Measurements from ENCODE around the gene IL34. TPM values are rescaled to one million over a fixed set of nuclear protein-coding genes. Genes with fewer than 3 reads are reported as not detected.

The IL34 gene
- total and polyA plus RNA-seq, 4 donors: 0.25 to 0.93 (median 0.42) TPM

GRCh38 chr16:70614208-70614951 lies 32.0 kb upstream of the IL34 start:
- Histone ChIP-seq H3K36me3 (ENCODE audit: control insufficient read depth in 4 of 4, insufficient read depth in 3 of 4, low read depth in 1 of 4, low read length in 3 of 4) (no peaks in the 10 kb centered on the region), H3K27me3 (ENCODE audit: control insufficient read depth in 4 of 4, insufficient read depth in 4 of 4, low read length in 3 of 4) (no peaks in the 10 kb centered on the region), H3K9ac (ENCODE audit: low read depth in 1 of 2, low read length in 2 of 2) (no peak overlapping the region), H3K4me1 (ENCODE audit: control insufficient read depth in 4 of 4, insufficient read depth in 4 of 4, low read length in 3 of 4) (no peaks in the 10 kb centered on the region), H3K9me3 (ENCODE audit: control insufficient read depth in 4 of 4, low read length in 3 of 4) (no peaks in the 10 kb centered on the region), H3K4me3 (ENCODE audit: low read depth in 1 of 3, low read length in 3 of 3) (no peak overlapping the region), H3K27ac (ENCODE audit: low read depth in 1 of 2, low read length in 2 of 2) (no peak overlapping the region)
- no peak for TF ChIP-seq RAD21 (IDR thresholded peaks at IDR 0.05)
- no peak for TF ChIP-seq REST (IDR thresholded peaks at IDR 0.05)
- TF ChIP-seq HNF4A (conservative IDR thresholded peaks at IDR 0.05): no peak
- TF ChIP-seq NR2F2 (IDR thresholded peaks at IDR 0.05): no peak
- no peak for TF ChIP-seq CTCF (IDR thresholded peaks at IDR 0.05; ENCODE audit: low read depth, low read length, missing input control)
- no peak for DNase-seq (ENCODE audit: low spot score)
- WGBS: 65% methylated on average over 5 of the region's 5 CpGs

- H3K27me3 ChIP-seq (ENCODE audit: control insufficient read depth in 4 of 4, insufficient read depth in 4 of 4, low read length in 3 of 4): no peaks in the 10 kb centered on the region
- no peak overlapping the region for H3K27ac ChIP-seq (ENCODE audit: low read depth in 1 of 2, low read length in 2 of 2)
- H3K9me3 ChIP-seq (ENCODE audit: control insufficient read depth in 4 of 4, low read length in 3 of 4): no peaks in the 10 kb centered on the region
- TF ChIP-seq MAX (IDR thresholded peaks at IDR 0.05) (no peak), TAF1 (conservative IDR thresholded peaks at IDR 0.05) (no peak), ZBTB33 (IDR thresholded peaks at IDR 0.05) (no peak), GABPA (IDR thresholded peaks at IDR 0.05 in 1 of 2, conservative IDR thresholded peaks at IDR 0.05 in 1 of 2) (no peak), FOXA2 (IDR thresholded peaks at IDR 0.05) (no peak), HNF4G (IDR thresholded peaks at IDR 0.05) (no peak), HNF4A (conservative IDR thresholded peaks at IDR 0.05) (no peak), JUND (IDR thresholded peaks at IDR 0.05) (no peak), REST (IDR thresholded peaks at IDR 0.05) (no peak), NR2F2 (IDR thresholded peaks at IDR 0.05) (no peak), SP1 (IDR thresholded peaks at IDR 0.05) (no peak), EGR1 (IDR thresholded peaks at IDR 0.05; ENCODE audit: low read depth in 2 of 2) (no peak), YY1 (IDR thresholded peaks at IDR 0.05) (no peak), ATF3 (IDR thresholded peaks at IDR 0.05) (no peak), RXRA (IDR thresholded peaks at IDR 0.05) (no peak), RAD21 (IDR thresholded peaks at IDR 0.05) (no peak), FOXA1 (IDR thresholded peaks at IDR 0.05) (no peak)
- DNase-seq (ENCODE audit: low spot score): no peak
- H3K9ac ChIP-seq (ENCODE audit: low read depth in 1 of 2, low read length in 2 of 2): no peak overlapping the region
- no peak overlapping the region for H3K4me3 ChIP-seq (ENCODE audit: low read depth in 1 of 3, low read length in 3 of 3)
- no peaks in the 10 kb centered on the region for H3K36me3 ChIP-seq (ENCODE audit: control insufficient read depth in 4 of 4, insufficient read depth in 3 of 4, low read depth in 1 of 4, low read length in 3 of 4)
- 88% methylated on average over 5 of the region's 5 CpGs for whole genome bisulfite sequencing
- no peaks in the 10 kb centered on the region for H3K4me1 ChIP-seq (ENCODE audit: control insufficient read depth in 4 of 4, insufficient read depth in 4 of 4, low read length in 3 of 4)
These were observed 30.4 kb upstream of the IL34 start for GRCh38 chr16:70615945-70616344.
